GM23248 (cell line): ENCODE results near the gene ATL3.

ENCODE experiments used
- EZH2 ChIP-seq: fragments of 200-600 bp; sonication (generic); IDR thresholded peaks from 2 replicates; pipeline ENCODE4 v1.6.1; 2018; ENCODE audit warnings: antibody characterized with exemption, mild to moderate bottlenecking; ENCODE audit not compliant: insufficient read depth, poor library complexity, severe bottlenecking
- EZH2phosphoT487 ChIP-seq: fragments of 200-600 bp; sonication (generic); IDR thresholded peaks from 2 replicates; pipeline ENCODE4 v1.6.1; 2018; ENCODE audit warnings: antibody characterized with exemption, moderate library complexity, mild to moderate bottlenecking, low read depth; ENCODE audit not compliant: insufficient read depth

- TF ChIP-seq EZH2, result no peak
- no peak for TF ChIP-seq EZH2phosphoT487
These were observed 96.1 kb downstream of the ATL3 start for GRCh38 chr11:63574856-63575602.
